ENCODE measurements around the gene PI4KA. TPM values are rescaled to one million over a fixed set of nuclear protein-coding genes. Genes with fewer than 3 reads are reported as not detected.
"Not testable (repeated sequence)": the region's sequence is repeated elsewhere in the genome, so short reads cannot be mapped to it uniquely, and the experiment has no call there.

The PI4KA gene
- total and polyA plus RNA-seq, 4 donors: 35.4 to 107 (median 50.3) TPM

DNA sequence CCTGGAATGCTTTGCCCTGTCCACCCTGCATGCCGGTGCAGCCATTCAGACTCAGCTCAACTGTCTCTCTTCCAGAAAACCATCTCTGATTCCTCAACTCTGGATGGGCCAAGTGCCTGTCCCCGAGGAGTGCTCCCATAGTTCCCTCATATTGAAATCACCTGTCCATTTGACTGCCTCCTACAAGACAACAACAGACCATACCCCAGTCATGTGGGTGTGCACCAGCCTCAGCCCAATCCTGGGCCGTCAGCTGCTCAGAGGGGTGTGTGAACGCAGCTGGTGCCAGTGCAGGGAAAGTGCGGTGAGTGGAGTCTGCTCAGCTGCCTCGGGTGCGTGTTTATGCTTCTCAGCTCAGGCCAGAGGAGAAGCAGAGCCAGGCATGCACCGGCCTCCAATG is 126.2 kb downstream of the PI4KA start:
- H3K27ac ChIP-seq (ENCODE audit: low read depth in 1 of 2, low read length in 1 of 2); H3K27me3 ChIP-seq (ENCODE audit: control insufficient read depth in 3 of 3, insufficient read depth in 3 of 3, low read length in 2 of 3); H3K9ac ChIP-seq (ENCODE audit: insufficient read depth in 1 of 2, low read length in 2 of 2); H3K4me1 ChIP-seq (ENCODE audit: control insufficient read depth in 5 of 5, insufficient read depth in 5 of 5, low read length in 5 of 5); H3K4me3 ChIP-seq; ATAC-seq (ENCODE audit: insufficient read depth, low FRiP score); H3K9me3 ChIP-seq (ENCODE audit: control insufficient read depth in 4 of 4, insufficient read depth in 3 of 4, low read length in 3 of 4); DNase-seq: not testable (repeated sequence)
- 96 to 97% methylated on average over 4 to 5 of the region's 8 CpGs for WGBS, 2 donors
- peaks cover 4 to 33% (median 13%) of the 10 kb centered on the region in 4 donors for H3K36me3 ChIP-seq (ENCODE audit: control insufficient read depth in 4 of 4, insufficient read depth in 4 of 4, low read length in 4 of 4)

DNA sequence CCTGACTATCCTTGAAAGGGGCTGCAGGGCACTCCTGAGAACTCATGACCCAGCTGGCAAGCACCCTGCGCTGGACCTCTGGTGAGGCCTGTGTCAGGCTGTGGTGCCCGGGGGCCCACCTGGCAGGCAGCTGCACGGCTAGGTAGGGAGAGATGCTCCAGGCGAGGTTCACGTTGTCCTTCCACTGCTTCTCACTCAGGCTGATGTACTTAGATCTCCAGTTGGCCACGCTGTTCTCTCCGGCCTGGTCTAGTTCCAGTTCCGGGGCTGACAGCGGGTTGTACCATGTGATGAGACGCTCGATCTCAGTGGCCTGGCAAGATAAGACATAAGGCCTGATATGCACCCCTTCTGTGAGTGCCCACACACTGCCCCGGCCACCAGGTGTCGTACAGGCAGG is 129.4 kb downstream of the PI4KA start:
- TF ChIP-seq, protein P1, sequence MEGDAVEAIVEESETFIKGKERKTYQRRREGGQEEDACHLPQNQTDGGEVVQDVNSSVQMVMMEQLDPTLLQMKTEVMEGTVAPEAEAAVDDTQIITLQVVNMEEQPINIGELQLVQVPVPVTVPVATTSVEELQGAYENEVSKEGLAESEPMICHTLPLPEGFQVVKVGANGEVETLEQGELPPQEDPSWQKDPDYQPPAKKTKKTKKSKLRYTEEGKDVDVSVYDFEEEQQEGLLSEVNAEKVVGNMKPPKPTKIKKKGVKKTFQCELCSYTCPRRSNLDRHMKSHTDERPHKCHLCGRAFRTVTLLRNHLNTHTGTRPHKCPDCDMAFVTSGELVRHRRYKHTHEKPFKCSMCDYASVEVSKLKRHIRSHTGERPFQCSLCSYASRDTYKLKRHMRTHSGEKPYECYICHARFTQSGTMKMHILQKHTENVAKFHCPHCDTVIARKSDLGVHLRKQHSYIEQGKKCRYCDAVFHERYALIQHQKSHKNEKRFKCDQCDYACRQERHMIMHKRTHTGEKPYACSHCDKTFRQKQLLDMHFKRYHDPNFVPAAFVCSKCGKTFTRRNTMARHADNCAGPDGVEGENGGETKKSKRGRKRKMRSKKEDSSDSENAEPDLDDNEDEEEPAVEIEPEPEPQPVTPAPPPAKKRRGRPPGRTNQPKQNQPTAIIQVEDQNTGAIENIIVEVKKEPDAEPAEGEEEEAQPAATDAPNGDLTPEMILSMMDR (IDR thresholded peaks at IDR 0.05; ENCODE audit: control extremely low read depth, extremely low read depth): no peak
- H3K27me3 ChIP-seq (ENCODE audit: control insufficient read depth in 3 of 3, insufficient read depth in 3 of 3, low read length in 2 of 3): no peaks in the 10 kb centered on the region
- ATAC-seq (ENCODE audit: insufficient read depth, low FRiP score): no peak
- H3K9me3 ChIP-seq (ENCODE audit: control insufficient read depth in 4 of 4, insufficient read depth in 3 of 4, low read length in 3 of 4): no peaks in the 10 kb centered on the region
- WGBS, 2 donors: 95 to 97% methylated on average over 13 of the region's 13 CpGs
- no peak overlapping the region for H3K9ac ChIP-seq (ENCODE audit: insufficient read depth in 1 of 2, low read length in 2 of 2)
- H3K4me3 ChIP-seq: no peak overlapping the region
- DNase-seq: no peak
- no peak overlapping the region for H3K27ac ChIP-seq (ENCODE audit: low read depth in 1 of 2, low read length in 1 of 2)
- peaks cover 4 to 48% (median 19%) of the 10 kb centered on the region in 4 donors for H3K36me3 ChIP-seq (ENCODE audit: control insufficient read depth in 4 of 4, insufficient read depth in 4 of 4, low read length in 4 of 4)
- no peaks in the 10 kb centered on the region for H3K4me1 ChIP-seq (ENCODE audit: control insufficient read depth in 5 of 5, insufficient read depth in 5 of 5, low read length in 5 of 5)

DNA sequence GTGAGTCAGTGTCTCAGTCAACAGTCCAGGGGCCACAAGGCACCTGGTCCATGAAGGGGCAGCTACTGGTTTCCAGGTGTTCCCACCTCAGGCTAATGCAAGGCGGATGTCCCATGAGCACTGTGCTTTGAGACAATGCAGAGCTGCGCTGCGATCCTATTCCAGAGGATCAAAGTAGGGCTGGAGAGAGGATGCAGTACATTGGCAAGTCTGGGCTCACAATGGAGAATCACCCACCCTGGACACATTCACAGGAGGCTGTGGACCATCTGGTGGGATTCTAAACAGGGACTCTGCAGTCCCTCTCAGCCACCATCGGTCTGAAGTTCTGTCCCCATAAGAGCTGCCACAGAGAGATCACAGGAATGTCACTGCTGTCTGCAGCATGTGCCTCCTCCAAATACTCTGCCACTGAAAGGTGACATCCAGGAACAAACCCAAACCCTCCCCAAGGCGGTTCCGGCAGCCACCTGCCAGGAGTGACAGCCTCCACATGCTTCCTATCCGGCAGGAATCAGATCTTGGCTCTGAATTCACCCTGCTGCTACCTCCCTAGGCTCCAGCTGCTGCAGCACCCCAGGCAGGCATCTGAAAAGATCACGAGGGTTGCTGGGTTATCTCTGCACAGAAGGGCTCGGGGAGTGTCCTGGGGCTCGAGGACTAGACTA is 130.0 kb downstream of the PI4KA start:
- H3K27me3 ChIP-seq (ENCODE audit: control insufficient read depth in 3 of 3, insufficient read depth in 3 of 3, low read length in 2 of 3): no peaks in the 10 kb centered on the region
- H3K9me3 ChIP-seq (ENCODE audit: control insufficient read depth in 4 of 4, insufficient read depth in 3 of 4, low read length in 3 of 4): no peaks in the 10 kb centered on the region
- peaks cover 4 to 48% (median 19%) of the 10 kb centered on the region in 4 donors for H3K36me3 ChIP-seq (ENCODE audit: control insufficient read depth in 4 of 4, insufficient read depth in 4 of 4, low read length in 4 of 4)
- 93 to 96% methylated on average over 10 of the region's 10 CpGs for WGBS, 2 donors
- H3K9ac ChIP-seq (ENCODE audit: insufficient read depth in 1 of 2, low read length in 2 of 2): no peak overlapping the region
- no peaks in the 10 kb centered on the region for H3K4me1 ChIP-seq (ENCODE audit: control insufficient read depth in 5 of 5, insufficient read depth in 5 of 5, low read length in 5 of 5)
- no peak overlapping the region for H3K27ac ChIP-seq (ENCODE audit: low read depth in 1 of 2, low read length in 1 of 2)
- H3K4me3 ChIP-seq: no peak overlapping the region
- ATAC-seq (ENCODE audit: insufficient read depth, low FRiP score): no peak
- TF ChIP-seq, protein P1 (IDR thresholded peaks at IDR 0.05; ENCODE audit: control extremely low read depth, extremely low read depth): no peak
- DNase-seq: no peak

DNA sequence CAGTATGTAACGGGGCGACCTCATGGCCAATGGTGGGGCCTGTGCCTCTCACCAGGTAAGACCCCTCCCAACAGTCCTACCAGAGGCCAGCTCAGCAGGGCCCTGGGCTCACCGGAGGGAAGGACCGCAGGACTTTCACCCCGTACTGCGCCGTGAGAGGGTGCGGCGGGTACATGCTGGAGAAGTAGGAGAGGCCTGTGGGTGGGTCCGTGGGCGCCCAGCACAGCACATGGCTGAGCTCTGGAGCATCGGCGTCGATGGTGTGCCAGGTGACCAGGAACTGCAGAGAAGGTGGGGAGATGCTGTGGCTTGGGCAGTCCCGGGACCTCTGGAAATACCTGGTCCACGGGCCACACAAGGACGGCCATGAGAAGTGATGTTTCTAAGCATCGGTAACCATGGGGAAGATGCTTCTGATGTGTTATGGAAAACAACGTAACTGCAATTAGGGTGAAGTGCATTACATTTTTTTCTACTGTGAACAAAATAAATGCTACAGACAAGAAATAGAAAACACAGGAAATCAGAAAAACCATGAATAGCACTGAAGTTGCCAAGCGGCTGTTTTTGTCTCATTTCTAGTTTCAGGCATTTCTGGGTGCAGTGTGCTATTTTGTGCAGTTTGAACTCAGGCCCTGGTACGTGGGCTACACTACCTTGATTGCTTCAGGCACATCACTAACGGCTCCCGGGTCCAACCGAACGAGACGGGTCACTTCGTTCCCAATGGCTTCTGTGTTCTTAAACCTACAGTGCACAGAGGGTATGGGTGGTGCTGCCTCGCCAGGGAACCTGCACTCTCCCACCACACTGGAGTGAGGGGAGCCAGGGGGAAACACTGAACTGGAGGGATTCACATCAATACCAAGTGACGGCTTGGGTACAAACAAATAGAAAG is 131.2 kb downstream of the PI4KA start:
- Histone ChIP-seq H3K9me3 (ENCODE audit: control insufficient read depth in 4 of 4, insufficient read depth in 3 of 4, low read length in 3 of 4) (no peaks in the 10 kb centered on the region), H3K4me1 (ENCODE audit: control insufficient read depth in 5 of 5, insufficient read depth in 5 of 5, low read length in 5 of 5) (no peaks in the 10 kb centered on the region), H3K27me3 (ENCODE audit: control insufficient read depth in 3 of 3, insufficient read depth in 3 of 3, low read length in 2 of 3) (no peaks in the 10 kb centered on the region), H3K9ac (ENCODE audit: insufficient read depth in 1 of 2, low read length in 2 of 2) (no peak overlapping the region), H3K4me3 (no peak overlapping the region), H3K36me3 (ENCODE audit: control insufficient read depth in 4 of 4, insufficient read depth in 4 of 4, low read length in 4 of 4) (peaks cover 3 to 40% (median 18%) of the 10 kb centered on the region in 4 donors), H3K27ac (ENCODE audit: low read depth in 1 of 2, low read length in 1 of 2) (no peak overlapping the region)
- no peak for ATAC-seq (ENCODE audit: insufficient read depth, low FRiP score)
- DNase-seq: no peak
- TF ChIP-seq, protein P1 (IDR thresholded peaks at IDR 0.05; ENCODE audit: control extremely low read depth, extremely low read depth): no peak
- WGBS, 2 donors: 90 to 93% methylated on average over 26 to 29 of the region's 29 CpGs

Measured in lung (tissue), 12 donors.